Esophagus muscularis mucosa (tissue), 2 donors: ENCODE measurements around the gene DTX1.

Experiments
- POLR2A ChIP-seq: fragments of 450-650 bp; IDR thresholded peaks from one replicate; pipeline ENCODE4 v1.6.1; 2017; ENCODE audit warnings: antibody characterized with exemption, moderate library complexity, mild to moderate bottlenecking, low read depth
- POLR2AphosphoS5 ChIP-seq, 2 donors: sonication (generic); formaldehyde crosslinking; IDR thresholded peaks; one replicate each; pipeline ENCODE4 v1.6.1; 2017; ENCODE audit warnings: antibody characterized with exemption in 2 of 2

- TF ChIP-seq POLR2A (no peak), POLR2AphosphoS5 (IDR thresholded peaks at IDR 0.05) (no peak)
Observed at GRCh38 chr12:113109872-113110599, 53.5 kb downstream of the DTX1 start.
